ENCODE results near the gene PARD3. TPM values are rescaled to one million over a fixed set of nuclear protein-coding genes. Genes with fewer than 3 reads are reported as not detected.
"Not testable (repeated sequence)": the region's sequence is repeated elsewhere in the genome, so short reads cannot be mapped to it uniquely, and the experiment has no call there.

PARD3 gene
- total RNA-seq, 2 donors from 2014 or later = 59.6 to 74.6 TPM

- Mint-ChIP-seq H3K27ac (no peak overlapping the region), H3K9me3 (no peaks in the 10 kb centered on the region), H3K27me3 (ENCODE audit: insufficient read depth) (no peaks in the 10 kb centered on the region), H3K4me3 (no peak overlapping the region), H3K4me1 (peaks cover 42% of the 10 kb centered on the region), H3K36me3 (ENCODE audit: low read depth) (peaks cover 5% of the 10 kb centered on the region)
- Histone ChIP-seq H3K4me1 (ENCODE audit: control insufficient read depth, insufficient read depth, low read length) (peaks cover 11% of the 10 kb centered on the region), H3K4me3 (ENCODE audit: low read length) (no peak overlapping the region), H3K27ac (ENCODE audit: low read depth, low read length) (no peak overlapping the region), H3K27me3 (ENCODE audit: control insufficient read depth, insufficient read depth, low read length, poor library complexity, severe bottlenecking) (no peaks in the 10 kb centered on the region), H3K9me3 (ENCODE audit: control insufficient read depth, low read length) (no peaks in the 10 kb centered on the region), H3K9ac (ENCODE audit: extremely low read depth, low read length, poor library complexity, severe bottlenecking) (no peak overlapping the region), H3K36me3 (ENCODE audit: control insufficient read depth, insufficient read depth, low read length) (no peaks in the 10 kb centered on the region)
- TF ChIP-seq CTCF (conservative IDR thresholded peaks at IDR 0.05) = no peak
- 94 to 97% methylated on average over 5 to 6 of the region's 6 CpGs for WGBS, 2 experiments (ENCODE audit: insufficient coverage in 1 of 2, insufficient read length in 1 of 2)
- no peak for DNase-seq
These were observed 72.6 kb downstream of the PARD3 start for GRCh38 chr10:34742456-34742855.

GRCh38 chr10:34741087-34741486 lies 74.0 kb downstream of the PARD3 start:
- H3K27ac Mint-ChIP-seq; H3K36me3 ChIP-seq (ENCODE audit: control insufficient read depth, insufficient read depth, low read length); H3K27me3 ChIP-seq (ENCODE audit: control insufficient read depth, insufficient read depth, low read length, poor library complexity, severe bottlenecking); H3K9me3 Mint-ChIP-seq; H3K27me3 Mint-ChIP-seq (ENCODE audit: insufficient read depth); H3K27ac ChIP-seq (ENCODE audit: low read depth, low read length); H3K36me3 Mint-ChIP-seq (ENCODE audit: low read depth); DNase-seq; H3K9me3 ChIP-seq (ENCODE audit: control insufficient read depth, low read length); H3K4me3 Mint-ChIP-seq; H3K9ac ChIP-seq (ENCODE audit: extremely low read depth, low read length, poor library complexity, severe bottlenecking); H3K4me3 ChIP-seq (ENCODE audit: low read length): not testable (repeated sequence)
- WGBS, 2 experiments (ENCODE audit: insufficient coverage in 1 of 2, insufficient read length in 1 of 2) = 99% methylated on average over 4 of the region's 4 CpGs; no CpG with 5 or more reads in 1 of the 2 experiments
- H3K4me1 ChIP-seq (ENCODE audit: control insufficient read depth, insufficient read depth, low read length) = peaks cover 11% of the 10 kb centered on the region
- peaks cover 47% of the 10 kb centered on the region for H3K4me1 Mint-ChIP-seq

GRCh38 chr10:34740321-34740720 lies 74.8 kb downstream of the PARD3 start:
- TF ChIP-seq CTCF (conservative IDR thresholded peaks at IDR 0.05) = no peak
- peak overlapping the region; percentile 75 for H3K4me3 ChIP-seq (ENCODE audit: low read length)
- no peaks in the 10 kb centered on the region for H3K27me3 Mint-ChIP-seq (ENCODE audit: insufficient read depth)
- H3K36me3 Mint-ChIP-seq (ENCODE audit: low read depth) = peaks cover 3% of the 10 kb centered on the region
- peaks cover 47% of the 10 kb centered on the region for H3K4me1 Mint-ChIP-seq
- 39 to 41% methylated on average over 5 of the region's 5 CpGs for WGBS, 2 experiments (ENCODE audit: insufficient coverage in 1 of 2, insufficient read length in 1 of 2)
- H3K4me3 Mint-ChIP-seq = peak overlapping the region; percentile 20
- peak overlapping the region; percentile 85 for H3K27ac ChIP-seq (ENCODE audit: low read depth, low read length)
- peaks cover 11% of the 10 kb centered on the region for H3K4me1 ChIP-seq (ENCODE audit: control insufficient read depth, insufficient read depth, low read length)
- no peaks in the 10 kb centered on the region for H3K27me3 ChIP-seq (ENCODE audit: control insufficient read depth, insufficient read depth, low read length, poor library complexity, severe bottlenecking)
- H3K9me3 Mint-ChIP-seq = no peaks in the 10 kb centered on the region
- H3K9me3 ChIP-seq (ENCODE audit: control insufficient read depth, low read length) = no peaks in the 10 kb centered on the region
- no peak overlapping the region for H3K9ac ChIP-seq (ENCODE audit: extremely low read depth, low read length, poor library complexity, severe bottlenecking)
- DNase-seq = no peak
- no peaks in the 10 kb centered on the region for H3K36me3 ChIP-seq (ENCODE audit: control insufficient read depth, insufficient read depth, low read length)
- H3K27ac Mint-ChIP-seq = peak overlapping the region; percentile 63

GRCh38 chr10:34739915-34740314 lies 75.2 kb downstream of the PARD3 start:
- Histone ChIP-seq H3K27ac (ENCODE audit: low read depth, low read length) (peak overlapping the region; percentile 85), H3K36me3 (ENCODE audit: control insufficient read depth, insufficient read depth, low read length) (no peaks in the 10 kb centered on the region), H3K27me3 (ENCODE audit: control insufficient read depth, insufficient read depth, low read length, poor library complexity, severe bottlenecking) (no peaks in the 10 kb centered on the region), H3K4me3 (ENCODE audit: low read length) (peak overlapping the region; percentile 75), H3K9me3 (ENCODE audit: control insufficient read depth, low read length) (no peaks in the 10 kb centered on the region), H3K9ac (ENCODE audit: extremely low read depth, low read length, poor library complexity, severe bottlenecking) (peak overlapping the region; percentile 27), H3K4me1 (ENCODE audit: control insufficient read depth, insufficient read depth, low read length) (peaks cover 11% of the 10 kb centered on the region)
- TF ChIP-seq CTCF (conservative IDR thresholded peaks at IDR 0.05) = no peak
- peak; percentile 91 for DNase-seq
- Mint-ChIP-seq H3K4me3 (peak overlapping the region; percentile 20), H3K9me3 (no peaks in the 10 kb centered on the region), H3K4me1 (peaks cover 47% of the 10 kb centered on the region), H3K27me3 (ENCODE audit: insufficient read depth) (no peaks in the 10 kb centered on the region), H3K36me3 (ENCODE audit: low read depth) (peaks cover under 1% of the 10 kb centered on the region), H3K27ac (peak overlapping the region; percentile 75)
- 0 to 2% methylated on average over 2 to 7 of the region's 9 CpGs for WGBS, 2 experiments (ENCODE audit: insufficient coverage in 1 of 2, insufficient read length in 1 of 2)

Data from endodermal cell (in vitro differentiated cells).